HepG2 (cell line): ENCODE data around the gene BRD1. TPM values are rescaled to one million over a fixed set of nuclear protein-coding genes. Genes with fewer than 3 reads are reported as not detected.

ENCODE experiments used
- NFE2 ChIP-seq: sonication (generic); formaldehyde crosslinking; IDR thresholded peaks from 2 replicates; pipeline ENCODE4 v1.4.0; 2020; ENCODE audit warnings: missing genetic modification reagents
- RAD21 ChIP-seq: fragments of 450-650 bp; formaldehyde crosslinking; IDR thresholded peaks from 2 replicates; pipeline ENCODE4 v1.5.0; 2020; ENCODE audit warnings: mild to moderate bottlenecking
- ZNF501 ChIP-seq: sonication (generic); formaldehyde crosslinking; IDR thresholded peaks from 2 replicates; pipeline ENCODE4 v1.5.1; 2020; ENCODE audit warnings: mild to moderate bottlenecking, moderate library complexity, missing genetic modification reagents
- polyA plus RNA-seq, 8 experiments: library from polyadenylated mRNA; depleted of rRNA in 3 of 8; stranded (reverse) in 7 of 8; unstranded in 1 of 8; fragments of >200 nt; fragmentation: Illumina TruSeq in 4 of 8; extraction: Trizol in 4 of 8; gene quantifications; 2 replicates each; pipeline versions ENCODE4 v1.2.1 to v1.2.3, GENCODE V29; 2011 to 2016; ENCODE audit warnings: low read depth in 4 of 8, missing spikeins in 1 of 8, mixed read lengths in 1 of 8; ENCODE audit not compliant: insufficient read depth in 1 of 8
- total RNA-seq, 5 experiments: library from RNA; depleted of rRNA; stranded (reverse); fragments of >200 nt; fragmentation: Illumina TruSeq; extraction: Trizol; gene quantifications; 2 replicates each; pipeline ENCODE4 v1.2.3, GENCODE V29; 2016; ENCODE audit warnings: low read depth in 1 of 5
- TF ChIP-seq, protein P1 (sequence below): sonication (generic); formaldehyde crosslinking; IDR thresholded peaks from 2 replicates; pipeline ENCODE4 v1.5.0; 2020; ENCODE audit warnings: mild to moderate bottlenecking, missing genetic modification reagents, moderate library complexity
- TF ChIP-seq, protein P2 (sequence below): sonication (generic); formaldehyde crosslinking; IDR thresholded peaks from 2 replicates; pipeline ENCODE4 v1.4.0; 2020; ENCODE audit warnings: missing genetic modification reagents
- TF ChIP-seq, protein P3 (sequence below): sonication (generic); formaldehyde crosslinking; IDR thresholded peaks from 2 replicates; pipeline ENCODE4 v1.4.0; 2020; ENCODE audit warnings: missing genetic modification reagents

The BRD1 gene
- total and polyA plus RNA-seq, 2 of the 13 experiments (the other 11 are each of a cell fraction or from before 2014, with no cell fraction given) = 5.1 to 12.0 TPM

DNA sequence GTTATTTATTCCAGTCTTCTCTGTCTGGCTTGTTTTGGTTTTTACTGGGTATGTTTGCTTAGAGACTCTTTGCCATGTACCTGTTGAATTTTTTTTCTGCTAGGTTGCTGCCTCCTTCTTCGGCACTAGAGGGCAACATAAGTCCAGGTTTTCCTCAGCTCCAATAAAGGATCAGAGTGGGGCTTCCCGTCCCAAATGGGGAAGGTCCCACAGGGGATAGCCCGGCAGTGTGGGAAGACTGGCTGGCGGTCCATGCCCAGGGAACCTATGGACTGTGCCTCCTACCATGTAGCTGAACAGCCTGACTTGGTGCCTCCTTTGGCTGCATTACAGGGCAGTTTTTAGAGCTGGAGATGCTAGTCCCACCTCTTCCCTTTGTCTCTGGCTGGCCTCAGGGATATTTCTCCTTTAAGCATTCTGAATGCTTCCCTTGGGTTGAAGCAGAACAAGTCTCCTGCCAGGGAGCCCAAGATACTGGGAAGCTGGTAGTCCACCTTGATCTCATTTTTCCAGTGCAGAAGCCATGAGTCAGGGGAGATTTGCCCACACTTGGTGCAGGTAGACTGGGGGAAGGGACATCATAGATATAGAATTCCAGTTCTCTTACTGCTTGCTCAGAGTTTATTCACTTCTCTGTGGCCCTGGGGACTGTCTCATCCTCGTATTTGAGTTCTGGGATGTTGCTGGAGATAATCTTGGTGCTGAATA is 60.2 kb downstream of the BRD1 start (continued):
- TF ChIP-seq, protein P1, sequence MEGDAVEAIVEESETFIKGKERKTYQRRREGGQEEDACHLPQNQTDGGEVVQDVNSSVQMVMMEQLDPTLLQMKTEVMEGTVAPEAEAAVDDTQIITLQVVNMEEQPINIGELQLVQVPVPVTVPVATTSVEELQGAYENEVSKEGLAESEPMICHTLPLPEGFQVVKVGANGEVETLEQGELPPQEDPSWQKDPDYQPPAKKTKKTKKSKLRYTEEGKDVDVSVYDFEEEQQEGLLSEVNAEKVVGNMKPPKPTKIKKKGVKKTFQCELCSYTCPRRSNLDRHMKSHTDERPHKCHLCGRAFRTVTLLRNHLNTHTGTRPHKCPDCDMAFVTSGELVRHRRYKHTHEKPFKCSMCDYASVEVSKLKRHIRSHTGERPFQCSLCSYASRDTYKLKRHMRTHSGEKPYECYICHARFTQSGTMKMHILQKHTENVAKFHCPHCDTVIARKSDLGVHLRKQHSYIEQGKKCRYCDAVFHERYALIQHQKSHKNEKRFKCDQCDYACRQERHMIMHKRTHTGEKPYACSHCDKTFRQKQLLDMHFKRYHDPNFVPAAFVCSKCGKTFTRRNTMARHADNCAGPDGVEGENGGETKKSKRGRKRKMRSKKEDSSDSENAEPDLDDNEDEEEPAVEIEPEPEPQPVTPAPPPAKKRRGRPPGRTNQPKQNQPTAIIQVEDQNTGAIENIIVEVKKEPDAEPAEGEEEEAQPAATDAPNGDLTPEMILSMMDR = peak; percentile 87
- TF ChIP-seq, protein P2, sequence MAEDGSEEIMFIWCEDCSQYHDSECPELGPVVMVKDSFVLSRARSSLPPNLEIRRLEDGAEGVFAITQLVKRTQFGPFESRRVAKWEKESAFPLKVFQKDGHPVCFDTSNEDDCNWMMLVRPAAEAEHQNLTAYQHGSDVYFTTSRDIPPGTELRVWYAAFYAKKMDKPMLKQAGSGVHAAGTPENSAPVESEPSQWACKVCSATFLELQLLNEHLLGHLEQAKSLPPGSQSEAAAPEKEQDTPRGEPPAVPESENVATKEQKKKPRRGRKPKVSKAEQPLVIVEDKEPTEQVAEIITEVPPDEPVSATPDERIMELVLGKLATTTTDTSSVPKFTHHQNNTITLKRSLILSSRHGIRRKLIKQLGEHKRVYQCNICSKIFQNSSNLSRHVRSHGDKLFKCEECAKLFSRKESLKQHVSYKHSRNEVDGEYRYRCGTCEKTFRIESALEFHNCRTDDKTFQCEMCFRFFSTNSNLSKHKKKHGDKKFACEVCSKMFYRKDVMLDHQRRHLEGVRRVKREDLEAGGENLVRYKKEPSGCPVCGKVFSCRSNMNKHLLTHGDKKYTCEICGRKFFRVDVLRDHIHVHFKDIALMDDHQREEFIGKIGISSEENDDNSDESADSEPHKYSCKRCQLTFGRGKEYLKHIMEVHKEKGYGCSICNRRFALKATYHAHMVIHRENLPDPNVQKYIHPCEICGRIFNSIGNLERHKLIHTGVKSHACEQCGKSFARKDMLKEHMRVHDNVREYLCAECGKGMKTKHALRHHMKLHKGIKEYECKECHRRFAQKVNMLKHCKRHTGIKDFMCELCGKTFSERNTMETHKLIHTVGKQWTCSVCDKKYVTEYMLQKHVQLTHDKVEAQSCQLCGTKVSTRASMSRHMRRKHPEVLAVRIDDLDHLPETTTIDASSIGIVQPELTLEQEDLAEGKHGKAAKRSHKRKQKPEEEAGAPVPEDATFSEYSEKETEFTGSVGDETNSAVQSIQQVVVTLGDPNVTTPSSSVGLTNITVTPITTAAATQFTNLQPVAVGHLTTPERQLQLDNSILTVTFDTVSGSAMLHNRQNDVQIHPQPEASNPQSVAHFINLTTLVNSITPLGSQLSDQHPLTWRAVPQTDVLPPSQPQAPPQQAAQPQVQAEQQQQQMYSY (CRISPR knock-in tag) = no peak
- TF ChIP-seq RAD21 (CRISPR knock-in tag) (peak; percentile 75), ZNF501 (CRISPR knock-in tag) (peak; percentile 44; the same call in 1 of the 2 replicates), NFE2 (CRISPR knock-in tag) (no peak)
- TF ChIP-seq, protein P3, sequence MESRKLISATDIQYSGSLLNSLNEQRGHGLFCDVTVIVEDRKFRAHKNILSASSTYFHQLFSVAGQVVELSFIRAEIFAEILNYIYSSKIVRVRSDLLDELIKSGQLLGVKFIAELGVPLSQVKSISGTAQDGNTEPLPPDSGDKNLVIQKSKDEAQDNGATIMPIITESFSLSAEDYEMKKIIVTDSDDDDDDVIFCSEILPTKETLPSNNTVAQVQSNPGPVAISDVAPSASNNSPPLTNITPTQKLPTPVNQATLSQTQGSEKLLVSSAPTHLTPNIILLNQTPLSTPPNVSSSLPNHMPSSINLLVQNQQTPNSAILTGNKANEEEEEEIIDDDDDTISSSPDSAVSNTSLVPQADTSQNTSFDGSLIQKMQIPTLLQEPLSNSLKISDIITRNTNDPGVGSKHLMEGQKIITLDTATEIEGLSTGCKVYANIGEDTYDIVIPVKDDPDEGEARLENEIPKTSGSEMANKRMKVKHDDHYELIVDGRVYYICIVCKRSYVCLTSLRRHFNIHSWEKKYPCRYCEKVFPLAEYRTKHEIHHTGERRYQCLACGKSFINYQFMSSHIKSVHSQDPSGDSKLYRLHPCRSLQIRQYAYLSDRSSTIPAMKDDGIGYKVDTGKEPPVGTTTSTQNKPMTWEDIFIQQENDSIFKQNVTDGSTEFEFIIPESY (CRISPR knock-in tag) = 0 out of 2 replicates have a peak, but pooled peaks have one; percentile 36
- TF ChIP-seq, all 625 proteins: peak for 13
